GM19455 (cell line): ENCODE data around the gene CADM3.
A peak's percentile ranks its signal among the peaks of the same experiment; 100 is the strongest.

Experiments
- ATAC-seq: cut with Tn5 transposase; IDR thresholded peaks from one replicate; pipeline ENCODE4 v1.9.1; 2021; ENCODE audit not compliant: unreplicated experiment

CADM3 gene

DNA sequence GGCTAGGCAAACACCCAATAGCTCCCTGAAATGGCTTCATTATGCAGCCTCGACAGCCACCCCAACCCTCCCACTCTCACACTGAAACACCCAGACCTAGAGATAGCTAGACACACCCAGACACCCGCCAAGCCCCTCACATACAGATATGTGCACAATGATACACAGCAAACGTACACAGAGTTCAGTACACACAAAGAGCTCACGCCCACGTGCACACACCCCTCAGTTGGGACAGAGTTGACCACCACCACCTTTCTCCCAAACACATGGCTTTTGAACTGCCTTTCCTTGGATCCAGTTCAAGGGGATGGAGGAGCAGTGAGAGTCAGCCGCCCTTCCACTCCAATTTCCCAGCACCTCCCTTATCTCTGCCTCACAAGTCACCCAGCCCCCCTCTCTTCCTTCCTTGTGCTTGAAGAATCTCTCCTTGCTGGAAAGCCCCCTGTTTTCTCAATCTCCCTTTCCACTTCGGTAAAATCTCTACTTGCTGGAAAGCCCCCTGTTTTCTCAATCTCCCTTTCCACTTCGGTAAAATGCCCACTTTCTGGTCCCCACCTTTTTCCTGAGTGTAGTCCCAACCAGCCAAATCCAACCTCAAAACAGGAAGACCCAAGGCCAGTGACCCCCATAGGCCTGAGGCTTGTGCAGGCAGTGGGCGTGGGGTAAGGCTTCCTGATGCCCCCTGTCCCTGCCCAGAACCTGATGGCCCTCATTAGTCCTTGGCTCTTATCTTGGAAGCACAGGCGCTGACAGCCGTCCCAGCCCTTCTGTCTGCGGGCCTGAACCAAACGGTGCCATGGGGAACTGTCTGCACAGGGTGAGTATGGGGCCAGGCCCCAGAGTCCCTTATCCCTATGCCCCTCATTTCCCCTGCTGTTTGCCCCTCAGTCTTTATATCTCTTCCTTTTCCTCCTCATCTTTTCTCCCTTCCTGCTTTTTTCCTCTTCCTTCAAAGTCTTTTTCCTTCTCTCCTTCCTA lies 33.0 kb downstream of the CADM3 start, which contains the start of gene ACKR1:
Gene ACKR1, plus strand, starts transcription at position 715 of the 981 bp plus-strand sequence. Its CDS starts 85 bp downstream, at position 800.
- no peak for ATAC-seq

DNA sequence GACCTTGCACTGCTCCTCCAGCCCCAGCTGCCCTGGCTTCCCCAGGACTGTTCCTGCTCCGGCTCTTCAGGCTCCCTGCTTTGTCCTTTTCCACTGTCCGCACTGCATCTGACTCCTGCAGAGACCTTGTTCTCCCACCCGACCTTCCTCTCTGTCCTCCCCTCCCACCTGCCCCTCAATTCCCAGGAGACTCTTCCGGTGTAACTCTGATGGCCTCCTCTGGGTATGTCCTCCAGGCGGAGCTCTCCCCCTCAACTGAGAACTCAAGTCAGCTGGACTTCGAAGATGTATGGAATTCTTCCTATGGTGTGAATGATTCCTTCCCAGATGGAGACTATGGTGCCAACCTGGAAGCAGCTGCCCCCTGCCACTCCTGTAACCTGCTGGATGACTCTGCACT lies 33.8 kb downstream of the CADM3 start:
- no peak for ATAC-seq

DNA sequence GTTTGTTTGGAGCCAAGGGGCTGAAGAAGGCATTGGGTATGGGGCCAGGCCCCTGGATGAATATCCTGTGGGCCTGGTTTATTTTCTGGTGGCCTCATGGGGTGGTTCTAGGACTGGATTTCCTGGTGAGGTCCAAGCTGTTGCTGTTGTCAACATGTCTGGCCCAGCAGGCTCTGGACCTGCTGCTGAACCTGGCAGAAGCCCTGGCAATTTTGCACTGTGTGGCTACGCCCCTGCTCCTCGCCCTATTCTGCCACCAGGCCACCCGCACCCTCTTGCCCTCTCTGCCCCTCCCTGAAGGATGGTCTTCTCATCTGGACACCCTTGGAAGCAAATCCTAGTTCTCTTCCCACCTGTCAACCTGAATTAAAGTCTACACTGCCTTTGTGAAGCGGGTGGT lies 34.7 kb downstream of the CADM3 start:
- ATAC-seq: no peak

DNA sequence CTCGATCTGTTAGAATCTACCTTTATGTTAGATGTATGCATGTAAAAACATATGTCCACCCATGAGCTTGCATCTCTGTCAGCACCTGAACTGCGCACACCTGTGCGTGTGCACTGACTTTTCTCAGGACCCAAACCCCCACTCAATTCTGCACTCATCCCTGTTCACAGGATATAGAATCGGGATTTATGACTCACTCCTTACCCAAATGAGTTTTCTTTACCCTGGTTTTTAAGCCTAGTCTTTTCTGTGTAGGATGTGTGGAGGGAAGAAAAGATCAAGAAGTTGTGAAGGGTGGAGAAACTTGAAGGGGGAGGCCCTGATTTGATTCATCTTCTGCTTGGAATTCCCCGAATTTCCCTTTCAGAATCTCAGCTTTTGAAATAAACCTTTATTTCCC lies 35.7 kb downstream of the CADM3 start:
- no peak for ATAC-seq

DNA sequence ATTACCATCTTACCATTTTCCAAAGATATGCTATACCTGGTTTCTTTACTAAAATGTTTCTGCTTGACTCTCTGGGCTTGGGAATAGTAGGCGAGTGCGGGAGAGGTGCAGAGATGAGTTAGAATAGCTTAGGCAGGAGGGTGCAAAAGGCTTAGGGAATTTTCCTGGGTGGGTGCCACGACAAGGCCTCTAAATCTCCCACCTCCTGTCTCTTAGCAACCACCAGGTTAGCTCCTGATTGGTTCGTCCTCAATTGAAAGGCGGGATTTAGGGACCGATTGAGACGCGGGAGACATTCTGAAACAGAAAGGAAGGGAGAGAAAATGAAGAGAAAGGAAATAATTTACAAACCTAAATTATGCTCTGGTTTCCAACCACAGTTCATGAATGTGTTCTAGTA lies 36.4 kb downstream of the CADM3 start:
- ATAC-seq: no peak

DNA sequence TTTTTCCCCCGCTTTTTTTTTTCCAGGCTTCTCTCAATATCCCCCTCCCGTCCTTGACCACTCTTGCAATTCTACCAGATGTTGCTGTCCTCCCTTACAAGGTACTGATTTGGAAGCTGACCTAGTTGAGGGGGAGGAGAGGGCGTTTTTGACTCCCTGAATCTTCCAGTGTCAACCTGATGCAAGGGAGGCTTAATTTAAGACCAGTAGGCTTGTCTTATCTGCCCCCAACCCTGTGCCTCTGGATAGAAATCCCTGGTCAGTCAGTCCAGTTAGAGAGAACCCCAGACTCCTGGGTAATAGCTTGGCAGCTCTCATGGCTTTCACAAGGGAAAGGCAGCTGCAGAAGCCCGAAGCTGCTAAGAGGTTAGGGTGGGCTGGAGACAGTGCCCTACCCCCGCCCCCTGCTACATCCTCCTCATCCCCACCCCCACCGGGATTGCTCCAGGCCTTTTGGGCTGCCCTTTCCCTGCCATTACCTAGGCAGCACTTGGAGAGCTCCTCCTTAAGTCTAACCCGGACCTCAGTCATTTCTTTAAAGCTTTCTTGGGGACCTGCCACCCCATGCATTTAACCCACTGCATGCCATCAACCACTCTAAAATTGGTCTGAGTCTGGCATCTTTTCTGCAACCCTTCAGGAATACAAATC lies 36.9 kb downstream of the CADM3 start:
- no peak for ATAC-seq

DNA sequence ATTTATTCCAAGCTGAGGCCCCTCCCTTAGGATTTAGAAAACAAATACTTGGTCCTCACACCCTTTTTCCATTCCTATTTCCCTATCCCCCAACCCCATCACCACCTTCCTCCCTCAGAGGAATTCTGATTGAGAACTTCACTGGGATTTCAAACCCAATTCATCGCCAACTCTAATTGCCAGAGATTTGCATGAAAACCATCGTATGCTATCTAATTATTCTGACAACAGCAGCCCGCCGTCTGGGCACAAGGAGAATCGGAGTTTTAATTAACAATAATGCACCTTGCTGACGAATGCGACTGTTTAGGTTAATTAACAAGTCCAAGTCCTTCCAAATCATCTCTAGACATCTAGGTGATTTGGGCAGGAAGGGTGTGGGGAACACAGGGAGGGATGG lies 37.6 kb downstream of the CADM3 start:
- ATAC-seq: no peak

DNA sequence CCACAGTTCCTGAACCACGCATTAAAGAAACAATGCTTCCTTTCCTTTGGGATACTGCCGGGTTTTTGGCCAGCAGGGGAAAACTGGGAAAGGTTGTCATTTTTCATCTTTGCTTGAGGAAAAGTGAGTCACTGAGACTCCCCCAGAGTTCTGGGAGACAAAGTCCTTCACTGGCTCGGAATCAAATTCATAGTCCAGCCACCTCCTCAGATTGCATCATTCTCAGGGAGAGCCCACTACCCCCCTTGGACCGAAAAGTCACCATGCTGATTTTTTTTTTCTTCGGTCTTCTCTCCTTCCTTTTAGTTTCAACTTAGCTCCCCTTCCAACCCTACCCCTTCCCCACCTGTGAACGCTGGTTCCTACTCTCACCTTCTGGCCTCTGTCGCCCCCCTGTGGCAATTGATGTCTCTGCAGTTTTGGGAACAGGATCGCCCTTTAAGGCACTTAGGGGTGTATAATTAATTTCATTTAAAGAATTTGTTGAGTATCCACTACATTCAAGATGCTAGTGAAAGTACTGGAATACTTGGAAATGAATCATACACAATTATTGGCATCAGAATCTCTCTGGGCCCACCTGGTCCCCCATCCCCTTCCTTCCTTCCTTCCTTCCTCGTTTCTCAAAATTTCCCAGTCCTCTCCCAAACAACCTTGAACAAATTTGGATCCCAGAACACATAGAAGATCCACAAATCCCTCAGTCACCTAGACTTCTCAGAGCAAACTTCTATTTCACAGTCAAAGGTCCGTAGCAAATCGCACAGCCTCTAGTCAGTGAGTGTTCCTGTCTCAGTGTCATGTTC lies 40.1 kb downstream of the CADM3 start:
- ATAC-seq: no peak

DNA sequence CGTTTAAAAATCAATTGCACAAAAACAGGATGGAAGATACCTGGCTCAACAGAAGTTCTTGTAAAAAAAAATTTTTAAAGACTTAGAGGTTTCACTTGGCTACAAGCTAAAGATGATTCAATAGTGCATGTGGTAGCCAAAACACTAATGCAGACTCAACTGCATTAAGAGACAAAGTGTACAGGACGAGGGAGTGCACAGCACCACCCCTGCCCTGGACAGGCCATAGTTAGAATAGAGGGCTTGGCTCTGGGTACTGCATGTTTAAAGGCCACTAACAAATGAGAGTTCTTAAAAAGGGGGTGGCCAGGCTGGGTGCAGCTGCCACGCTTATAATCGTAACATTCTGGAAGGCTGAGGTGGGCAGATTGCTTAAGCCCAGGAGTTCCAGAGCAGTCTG lies 41.2 kb downstream of the CADM3 start:
- no peak for ATAC-seq

DNA sequence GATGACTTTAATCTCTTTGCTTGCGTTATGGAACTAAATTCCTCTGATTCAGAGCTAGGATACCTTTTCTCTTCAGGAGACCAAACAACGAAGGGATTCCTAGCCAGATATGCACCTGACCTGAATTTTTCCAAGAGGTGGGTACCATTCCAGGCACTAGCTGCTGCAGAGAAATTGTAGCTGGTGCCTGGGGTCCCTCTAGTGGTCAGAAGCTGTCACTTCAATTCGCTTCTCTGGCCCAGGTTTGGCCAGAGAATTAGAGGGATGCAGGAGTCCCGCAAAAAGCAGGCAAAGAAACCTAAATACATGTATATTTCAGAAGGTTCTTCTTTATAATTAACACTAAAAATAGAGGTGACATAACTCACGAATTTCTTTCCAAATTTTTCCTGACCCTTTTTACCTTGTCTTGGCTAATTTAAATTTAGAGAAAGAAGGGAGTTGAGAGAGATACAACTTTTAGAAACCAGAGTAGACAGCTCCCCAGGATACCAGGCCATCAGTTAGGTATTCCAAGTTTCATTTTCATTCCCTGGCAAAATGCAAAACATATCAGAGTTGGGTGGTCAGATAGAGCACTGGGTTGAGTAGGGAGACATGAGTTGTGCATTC lies 42.8 kb downstream of the CADM3 start:
- no peak for ATAC-seq

DNA sequence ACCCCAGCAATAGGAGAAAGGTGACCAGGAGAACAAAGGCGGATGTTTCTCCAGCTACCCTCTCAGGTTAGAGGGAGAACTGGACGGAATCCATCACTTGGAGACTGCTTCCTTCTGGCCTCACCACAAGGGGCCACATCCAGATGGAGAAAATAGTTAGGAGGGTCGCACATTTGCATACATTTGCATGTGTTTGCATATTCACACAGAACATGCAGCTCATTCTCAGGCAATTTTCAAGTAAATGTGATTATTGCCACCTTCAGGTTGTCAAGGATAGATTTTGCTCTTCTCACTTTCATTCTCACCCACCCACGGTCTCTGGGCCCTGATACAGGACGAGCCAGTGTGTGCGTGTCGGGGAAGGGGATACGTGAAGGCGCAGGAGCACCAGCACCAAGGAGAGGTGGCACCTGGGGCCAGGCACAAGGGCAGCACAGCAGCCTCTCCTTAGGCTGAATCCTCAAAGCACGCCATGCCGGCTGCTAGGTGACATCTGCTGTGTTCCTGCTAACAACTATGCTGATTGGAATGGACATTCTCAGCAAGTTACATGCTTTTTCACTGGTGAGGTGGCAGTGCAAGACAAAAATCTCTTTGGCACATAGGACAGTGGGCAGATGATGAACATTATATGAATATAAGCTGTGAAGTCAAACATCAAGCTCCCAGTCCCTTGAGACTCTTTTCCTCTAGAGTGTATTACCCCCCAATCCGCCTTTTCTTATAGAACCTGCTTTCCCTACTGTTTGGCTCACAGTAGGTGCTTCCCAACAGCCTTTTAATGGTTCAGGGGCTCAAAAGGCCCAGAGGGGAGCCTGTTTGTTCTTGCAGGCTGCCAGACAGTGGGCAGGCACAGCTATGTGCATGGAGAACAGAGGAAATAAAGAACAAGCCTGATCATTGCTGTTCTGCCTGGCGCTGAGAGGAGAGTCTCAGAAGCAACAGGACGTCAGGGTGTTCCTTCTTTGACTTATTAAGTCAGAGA lies 47.5 kb downstream of the CADM3 start:
- no peak for ATAC-seq

DNA sequence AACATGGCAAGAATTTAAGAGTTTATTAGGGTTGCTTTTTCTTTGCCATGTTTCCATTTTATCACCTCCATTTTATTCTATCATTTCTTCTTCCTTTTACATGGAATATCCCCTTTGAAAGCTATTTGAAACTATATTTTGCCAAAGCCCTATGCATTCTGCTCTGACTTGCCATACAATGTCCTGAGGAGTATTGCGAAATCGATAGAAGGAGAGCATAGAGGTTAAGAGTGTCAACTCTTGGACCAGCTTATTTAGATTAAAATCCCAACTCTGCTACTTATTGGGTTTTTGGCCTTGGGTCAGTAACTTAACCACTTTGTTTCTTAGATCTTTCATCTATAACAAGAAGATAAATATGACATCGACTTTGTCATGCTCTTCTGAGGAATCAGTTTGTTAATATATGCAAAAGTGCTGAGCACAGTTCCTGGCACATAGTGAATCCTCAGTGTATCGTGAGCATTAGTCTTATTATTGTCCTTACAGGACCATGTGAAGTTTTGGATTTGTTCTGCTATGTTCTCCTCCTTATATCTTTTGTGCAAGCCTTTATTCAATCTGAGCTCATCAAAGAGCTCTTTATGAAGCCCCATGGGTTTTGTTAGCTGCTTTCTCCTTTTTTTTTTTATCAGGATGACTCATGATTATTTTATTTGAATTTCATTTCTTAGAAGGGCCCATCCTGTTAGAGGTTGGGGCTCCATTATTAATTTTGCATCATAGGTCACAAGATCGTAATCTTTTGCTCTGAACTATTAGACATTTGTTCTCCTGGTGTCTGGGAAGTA lies 50.9 kb downstream of the CADM3 start:
- no peak for ATAC-seq

DNA sequence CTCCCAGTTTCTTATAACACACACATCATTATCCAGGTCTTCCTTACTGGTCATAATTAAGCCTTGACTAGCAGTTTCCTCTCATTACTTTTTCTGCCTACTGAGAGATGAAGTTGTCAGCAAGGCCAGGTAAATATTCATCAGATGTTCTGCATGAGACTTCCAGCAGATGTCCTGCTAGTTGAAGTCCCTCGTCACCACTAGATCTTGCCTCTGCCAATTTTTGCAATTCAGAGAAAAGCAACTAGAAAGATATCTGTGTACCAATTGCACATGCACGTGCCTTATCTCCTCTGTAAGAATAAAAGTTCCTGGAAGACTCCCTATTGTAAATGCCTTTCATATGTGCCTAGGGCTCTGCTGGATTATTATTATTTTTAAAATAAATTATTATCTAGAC lies 51.6 kb downstream of the CADM3 start:
- no peak for ATAC-seq

DNA sequence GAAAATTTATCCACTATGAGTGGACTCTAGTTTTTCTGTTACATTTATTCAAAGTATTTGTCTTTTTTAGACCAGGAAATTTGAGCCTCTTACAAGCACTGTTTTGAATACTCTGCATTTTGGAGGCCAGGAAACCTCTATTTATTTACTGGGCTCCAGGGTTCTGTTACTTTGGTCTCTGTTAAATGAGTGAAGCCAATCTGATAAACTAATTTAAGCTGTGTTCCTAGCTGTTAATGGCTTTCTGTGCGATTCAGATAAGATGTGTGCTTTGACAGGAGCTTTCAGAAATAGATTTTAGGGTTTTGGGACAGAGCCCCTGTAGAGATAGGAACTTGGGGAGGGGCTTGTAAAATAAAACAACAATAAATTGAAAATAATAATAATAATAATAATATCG lies 57.1 kb downstream of the CADM3 start:
- ATAC-seq: no peak

DNA sequence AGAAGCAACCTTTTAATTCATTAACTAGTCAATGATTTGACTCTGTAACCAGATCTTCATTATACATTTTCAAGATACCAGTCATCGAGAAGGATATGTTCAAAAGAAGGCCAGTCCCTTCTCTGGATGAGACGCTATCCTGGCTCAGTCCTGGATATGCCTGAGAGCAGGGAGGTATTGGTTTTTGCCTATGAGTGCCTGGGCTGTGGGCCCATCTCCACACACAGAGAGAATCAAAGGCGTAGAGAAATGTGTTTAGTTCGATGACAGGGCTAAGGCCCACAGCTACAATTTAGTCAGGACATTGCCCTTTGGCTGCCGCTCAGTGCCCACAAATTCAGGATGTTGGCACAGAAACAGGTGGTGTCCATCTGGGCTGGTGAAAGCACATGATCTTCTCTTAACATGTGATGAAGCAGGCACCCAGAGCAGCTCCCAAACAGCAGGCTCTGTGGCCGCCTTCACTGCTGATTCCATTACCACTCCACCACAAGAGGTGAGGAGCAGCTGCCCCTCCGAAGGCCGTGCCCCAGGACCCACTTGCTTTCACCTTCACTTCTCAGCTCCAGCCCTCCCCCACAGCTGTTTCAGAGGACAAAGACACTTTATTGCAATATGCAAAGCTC lies 58.0 kb downstream of the CADM3 start:
- ATAC-seq: no peak

DNA sequence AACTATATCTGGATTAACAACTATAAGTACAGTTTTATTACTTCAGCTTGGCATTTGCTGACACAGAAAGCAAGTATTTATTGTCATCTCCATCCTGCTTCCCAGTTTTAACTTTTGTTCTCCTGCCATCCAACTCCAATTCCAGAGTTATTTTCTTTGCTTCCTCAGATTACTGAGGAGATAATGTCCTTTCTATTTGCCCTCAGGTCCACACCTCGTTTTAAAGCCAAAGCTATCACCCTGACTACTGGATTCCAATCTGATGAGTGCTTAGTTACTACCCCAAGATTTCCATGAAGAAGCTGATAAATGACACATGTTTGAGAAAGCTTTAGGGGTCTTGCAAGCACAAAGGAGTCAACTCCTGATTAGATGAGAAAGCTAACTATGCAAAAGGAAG lies 58.5 kb downstream of the CADM3 start:
- ATAC-seq: no peak

DNA sequence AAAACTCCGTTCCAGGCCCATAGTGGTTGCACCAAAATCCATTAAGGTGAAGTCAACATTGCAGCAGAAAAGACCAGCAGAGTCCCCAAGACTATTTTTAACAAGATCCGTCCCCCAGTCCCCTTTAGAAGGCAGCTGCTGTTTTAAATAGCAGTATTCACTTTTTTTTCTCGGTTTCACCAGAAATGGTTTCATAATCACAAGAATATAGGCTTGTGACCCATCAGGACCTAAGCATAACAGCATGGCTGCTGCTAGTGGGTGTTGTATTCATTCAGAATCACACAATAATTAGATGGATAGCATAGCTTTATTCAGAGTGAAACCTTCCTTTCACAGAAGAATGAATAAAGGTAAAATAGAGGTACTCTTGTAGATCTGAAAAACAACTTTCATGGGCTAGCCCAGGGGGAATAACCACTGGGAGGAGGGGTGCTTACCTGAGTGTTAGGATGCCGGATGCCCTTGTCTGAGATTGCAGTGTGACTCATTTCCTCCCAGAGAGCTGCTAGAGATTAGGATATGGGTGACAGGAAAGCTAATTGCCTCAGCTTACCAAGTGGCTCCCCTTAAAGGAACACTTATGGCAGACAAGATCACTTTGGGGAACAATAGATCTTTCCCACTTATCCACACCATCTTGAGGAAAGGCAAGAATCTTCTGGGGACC lies 68.3 kb downstream of the CADM3 start:
- peak; percentile 90 for ATAC-seq

DNA sequence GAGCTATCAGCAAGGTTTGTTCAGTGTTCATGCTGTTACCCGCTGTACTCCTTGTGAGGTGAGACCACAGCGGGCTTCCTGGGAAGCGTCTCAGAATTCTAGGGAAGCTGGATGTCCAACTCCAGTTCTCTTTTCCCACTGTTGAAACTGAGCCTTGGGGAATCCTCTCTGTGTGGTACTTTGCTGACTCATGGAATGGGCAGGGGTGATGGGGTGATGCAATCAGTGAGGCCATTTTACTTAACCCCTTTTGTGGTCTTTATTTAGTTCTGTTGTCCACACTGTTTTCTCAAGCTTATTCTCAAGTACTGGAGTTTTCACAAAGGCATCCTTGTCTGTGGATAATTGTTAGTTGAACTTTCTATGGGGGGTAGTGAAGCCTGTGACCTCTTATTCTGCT lies 75.9 kb downstream of the CADM3 start:
- ATAC-seq: no peak
